ENCODE results near the gene GNG2.

DNA sequence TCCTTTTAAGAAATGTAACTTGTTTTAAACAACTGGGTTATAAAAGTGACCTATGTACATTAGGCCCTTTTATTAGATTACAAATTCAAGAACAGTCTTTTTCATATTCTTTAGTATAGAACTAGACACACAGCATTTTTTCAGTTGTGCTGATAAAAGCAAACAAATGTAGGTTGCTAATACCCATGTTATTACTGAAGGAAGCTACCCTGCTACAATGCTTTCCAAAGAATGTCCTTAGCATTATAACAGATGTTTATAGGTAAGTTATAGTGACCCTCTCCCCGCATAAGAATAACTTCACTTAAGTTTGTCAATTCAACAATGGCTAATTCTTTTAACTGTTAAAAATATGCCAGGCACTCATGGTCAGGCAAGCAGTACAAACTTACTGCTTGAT lies 146.8 kb downstream of the GNG2 start:
- TF ChIP-seq, protein P1, sequence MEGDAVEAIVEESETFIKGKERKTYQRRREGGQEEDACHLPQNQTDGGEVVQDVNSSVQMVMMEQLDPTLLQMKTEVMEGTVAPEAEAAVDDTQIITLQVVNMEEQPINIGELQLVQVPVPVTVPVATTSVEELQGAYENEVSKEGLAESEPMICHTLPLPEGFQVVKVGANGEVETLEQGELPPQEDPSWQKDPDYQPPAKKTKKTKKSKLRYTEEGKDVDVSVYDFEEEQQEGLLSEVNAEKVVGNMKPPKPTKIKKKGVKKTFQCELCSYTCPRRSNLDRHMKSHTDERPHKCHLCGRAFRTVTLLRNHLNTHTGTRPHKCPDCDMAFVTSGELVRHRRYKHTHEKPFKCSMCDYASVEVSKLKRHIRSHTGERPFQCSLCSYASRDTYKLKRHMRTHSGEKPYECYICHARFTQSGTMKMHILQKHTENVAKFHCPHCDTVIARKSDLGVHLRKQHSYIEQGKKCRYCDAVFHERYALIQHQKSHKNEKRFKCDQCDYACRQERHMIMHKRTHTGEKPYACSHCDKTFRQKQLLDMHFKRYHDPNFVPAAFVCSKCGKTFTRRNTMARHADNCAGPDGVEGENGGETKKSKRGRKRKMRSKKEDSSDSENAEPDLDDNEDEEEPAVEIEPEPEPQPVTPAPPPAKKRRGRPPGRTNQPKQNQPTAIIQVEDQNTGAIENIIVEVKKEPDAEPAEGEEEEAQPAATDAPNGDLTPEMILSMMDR (IDR thresholded peaks at IDR 0.05) = no peak
- TF ChIP-seq POLR2AphosphoS5 (IDR thresholded peaks at IDR 0.05) (no peak), POLR2A (IDR thresholded peaks at IDR 0.05) (no peak)

Measured in suprapubic skin (tissue), 4 donors.